Ovary (tissue), 3 donors: ENCODE results near the gene DENND1A.

Experiments
- CTCF ChIP-seq, 3 donors: fragments of 450-650 bp in 2 of 3; fragments of 200-600 bp in 1 of 3; IDR thresholded peaks; one replicate each; pipeline versions ENCODE4 v1.5.1 to v1.8.0; 2016 to 2022; ENCODE audit warnings: antibody characterized with exemption in 3 of 3, mild to moderate bottlenecking in 1 of 3
- POLR2A ChIP-seq: fragments of 450-650 bp; IDR thresholded peaks from one replicate; pipeline ENCODE4 v1.6.1; 2017; ENCODE audit warnings: antibody characterized with exemption, mild to moderate bottlenecking, moderate library complexity
- donor health status: DM: no; HTN: no; CAD: no.

- TF ChIP-seq POLR2A (no peak), CTCF (IDR thresholded peaks at IDR 0.05) (no peak)
Measured at GRCh38 chr9:123434619-123435240, 495.2 kb downstream of the DENND1A start.
